SU-DHL-6 (cell line): ENCODE data around the gene ATAD2B.
A peak's percentile ranks its signal among the peaks of the same experiment; 100 is the strongest.

Experiments
- H2AFZ ChIP-seq: fragments of 200-600 bp; sonication (generic); 2 replicates; pipeline ENCODE4 v1.6.1; 2014; ENCODE audit warnings: low read depth, mild to moderate bottlenecking, moderate library complexity, mixed read lengths, antibody characterized with exemption, low read length; ENCODE audit not compliant: severe bottlenecking
- H3F3A ChIP-seq: fragments of 200-600 bp; shearing (Covaris generic); 2 replicates; pipeline ENCODE4 v1.6.0; 2016; ENCODE audit warnings: antibody characterized with exemption, mild to moderate bottlenecking; ENCODE audit not compliant: insufficient read depth
- H3K27ac ChIP-seq: fragments of 200-600 bp; sonication (generic); 2 replicates; pipeline ENCODE4 v1.5.1; 2016; ENCODE audit warnings: low read depth, mild to moderate bottlenecking, low read length, moderate library complexity, mixed read lengths
- H3K27me3 ChIP-seq: fragments of 200-600 bp; sonication (generic), shearing (Covaris generic); 2 replicates; pipeline ENCODE4 v1.6.0; 2014; ENCODE audit warnings: mild to moderate bottlenecking, low read length
- H3K36me3 ChIP-seq: fragments of 200-600 bp; sonication (generic); 2 replicates; pipeline ENCODE4 v1.6.1; 2014; ENCODE audit warnings: mild to moderate bottlenecking, low read length, mixed read lengths
- H3K4me2 ChIP-seq: fragments of 300-600, 200-600 bp; shearing (Covaris generic), sonication (generic); 2 replicates; pipeline ENCODE4 v1.6.0; 2014; ENCODE audit warnings: low read length, low read depth, mild to moderate bottlenecking; ENCODE audit not compliant: poor library complexity, severe bottlenecking
- H3K4me3 ChIP-seq: fragments of 200-600 bp; sonication (generic); 2 replicates; pipeline ENCODE4 v1.5.1; 2014; ENCODE audit warnings: antibody characterized with exemption, low read length, mild to moderate bottlenecking, mixed read lengths; ENCODE audit not compliant: insufficient read depth, poor library complexity, severe bottlenecking
- H3K79me2 ChIP-seq: fragments of 200-600 bp; sonication (generic); 2 replicates; pipeline ENCODE4 v1.6.1; 2014; ENCODE audit warnings: mild to moderate bottlenecking, low read length, moderate library complexity; ENCODE audit not compliant: insufficient read depth
- H3K9ac ChIP-seq: fragments of 200-600 bp; sonication (generic); 2 replicates; pipeline ENCODE4 v1.7.0; 2014; ENCODE audit warnings: mild to moderate bottlenecking, low read length
- H3K9me2 ChIP-seq: fragments of 200-600 bp; sonication (generic); replicated peaks from 2 replicates; pipeline ENCODE4 v1.6.1; 2014; ENCODE audit warnings: low read length; ENCODE audit not compliant: insufficient read depth
- H3K9me3 ChIP-seq: fragments of 200-600 bp; sonication (generic); 2 replicates; pipeline ENCODE4 v1.6.1; 2014; ENCODE audit warnings: low read length, mixed read lengths; ENCODE audit not compliant: insufficient read depth
- H4K20me1 ChIP-seq: fragments of 200-600 bp; sonication (generic); 2 replicates; pipeline ENCODE4 v1.6.1; 2014; ENCODE audit warnings: low read depth, mild to moderate bottlenecking, antibody characterized with exemption, low read length, moderate library complexity, mixed read lengths
- CTCF ChIP-seq: fragments of 200-600 bp; sonication (generic); IDR thresholded peaks from one replicate; pipeline ENCODE4 v1.5.1; 2017; ENCODE audit warnings: antibody characterized with exemption, mild to moderate bottlenecking, low read length, moderate library complexity; ENCODE audit not compliant: insufficient read depth, poor library complexity, severe bottlenecking
- EZH2phosphoT487 ChIP-seq: fragments of 200-600 bp; sonication (generic), shearing (Covaris generic); conservative IDR thresholded peaks from 2 replicates; pipeline ENCODE4 v1.6.1; 2018; ENCODE audit warnings: mild to moderate bottlenecking, antibody characterized with exemption, low read length, moderate library complexity, mixed read lengths

Gene ATAD2B

GRCh38 chr2:23940718-23941620 is 14.0 kb upstream of the ATAD2B start:
- peak overlapping the region; percentile 35 for H2AFZ ChIP-seq
- no peaks in the 10 kb centered on the region for H3K9me2 ChIP-seq
- H4K20me1 ChIP-seq, result no peaks in the 10 kb centered on the region
- peak overlapping the region; percentile 67 for H3K4me3 ChIP-seq
- H3K79me2 ChIP-seq, result peaks cover 46% of the 10 kb centered on the region
- no peaks in the 10 kb centered on the region for H3K9me3 ChIP-seq
- peak overlapping the region; percentile 76 for H3K9ac ChIP-seq
- H3F3A ChIP-seq, result 0 out of 2 replicates have a peak, but pooled peaks cover 5% of the 10 kb centered on the region
- no peaks in the 10 kb centered on the region for H3K36me3 ChIP-seq
- H3K4me2 ChIP-seq, result peak overlapping the region; percentile 95
- no peaks in the 10 kb centered on the region for H3K27me3 ChIP-seq
- no peak for TF ChIP-seq EZH2phosphoT487
- TF ChIP-seq CTCF, result no peak
- peak overlapping the region; percentile 87 for H3K27ac ChIP-seq

GRCh38 chr2:23939987-23940717 is 13.2 kb upstream of the ATAD2B start, which contains the start of gene UBXN2A:
UBXN2A (plus strand) TSS chr2:23940463; CDS start chr2:23958315, 17,852 bp downstream.
- Histone ChIP-seq H3K27ac (peak within 1 kb of the TSS; percentile 87), H3K36me3 (no peaks in the 10 kb centered on the region), H3K9me3 (no peaks in the 10 kb centered on the region), H3K27me3 (no peaks in the 10 kb centered on the region), H3K9ac (peak within 1 kb of the TSS; percentile 76), H3K4me3 (peak within 1 kb of the TSS; percentile 67), H3K4me2 (peak within 1 kb of the TSS; percentile 95), H2AFZ (peak within 1 kb of the TSS; percentile 93), H4K20me1 (no peaks in the 10 kb centered on the region), H3K79me2 (peaks cover 42% of the 10 kb centered on the region), H3F3A (0 out of 2 replicates have a peak, but pooled peaks cover 5% of the 10 kb centered on the region), H3K9me2 (no peaks in the 10 kb centered on the region)
- TF ChIP-seq EZH2phosphoT487 (no peak), CTCF (no peak)

- H2AFZ ChIP-seq, result no peak overlapping the region
- no peaks in the 10 kb centered on the region for H3K9me3 ChIP-seq
- no peaks in the 10 kb centered on the region for H3K36me3 ChIP-seq
- H3K79me2 ChIP-seq, result no peaks in the 10 kb centered on the region
- no peaks in the 10 kb centered on the region for H3K27me3 ChIP-seq
- H3K9me2 ChIP-seq, result no peaks in the 10 kb centered on the region
- H3K9ac ChIP-seq, result no peak overlapping the region
- no peaks in the 10 kb centered on the region for H4K20me1 ChIP-seq
- no peak overlapping the region for H3K27ac ChIP-seq
- H3K4me2 ChIP-seq, result no peak overlapping the region
- no peak overlapping the region for H3K4me3 ChIP-seq
- no peaks in the 10 kb centered on the region for H3F3A ChIP-seq
- TF ChIP-seq CTCF (no peak), EZH2phosphoT487 (no peak)
These were observed 7.3 kb upstream of the ATAD2B start for GRCh38 chr2:23934259-23934658.
